Left forelimb (tissue), 1 donor: ENCODE data around the gene NPHP4.

ENCODE experiments used
- DNase-seq: peaks from one replicate; pipeline ENCODE4 v3.0.0-alpha.2; 2018; ENCODE audit warnings: low spot score

NPHP4 gene

GRCh38 chr1:5970610-5971273, 21.5 kb downstream of the NPHP4 start:
- no peak for DNase-seq

DNA sequence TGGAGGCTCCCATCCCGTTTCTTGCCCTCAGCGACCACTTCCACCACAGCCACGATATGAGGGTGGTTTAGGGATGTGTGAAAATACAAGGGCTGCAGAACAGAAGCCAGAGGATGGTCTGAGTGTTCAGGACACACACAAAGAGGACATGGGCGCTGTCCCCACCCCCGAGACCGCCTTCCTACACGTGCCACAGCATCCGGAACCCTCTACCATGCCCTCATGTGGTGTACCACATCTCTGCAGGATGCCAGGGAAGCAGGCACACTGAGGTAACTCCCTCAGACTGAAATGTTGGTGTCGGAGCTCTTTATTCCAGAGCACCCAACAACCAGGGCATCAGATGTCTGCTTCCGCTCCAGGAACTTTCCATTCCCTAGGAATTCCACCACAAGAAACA, 23.1 kb downstream of the NPHP4 start:
- no peak for DNase-seq

DNA sequence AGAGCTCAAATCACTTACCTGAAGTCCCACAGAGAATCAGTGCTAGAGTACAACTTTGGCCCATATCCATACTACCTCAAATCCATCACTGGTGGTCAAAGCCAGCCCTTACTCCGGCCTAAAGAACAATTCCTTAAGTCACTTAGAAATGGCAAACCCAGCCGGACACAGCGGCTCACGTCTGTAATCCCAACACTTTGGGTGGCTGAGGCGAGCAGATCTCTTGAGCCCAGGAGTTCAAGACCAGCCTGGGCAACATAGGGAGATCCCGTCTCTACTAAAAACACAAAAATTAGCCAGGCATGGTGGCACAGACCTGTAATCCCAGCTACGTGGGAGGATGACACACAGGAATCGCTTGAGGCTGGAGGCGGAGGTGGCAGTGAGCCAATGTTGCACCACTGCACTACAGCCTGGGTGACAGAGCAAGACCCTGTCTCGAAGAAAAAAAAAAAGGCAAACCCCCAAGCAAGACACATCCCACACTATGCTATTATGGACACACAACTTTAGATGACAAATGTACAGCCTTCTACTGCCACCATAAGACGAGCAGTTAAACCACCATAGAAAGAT, 24.0 kb downstream of the NPHP4 start:
- no peak for DNase-seq

- no peak for DNase-seq
These were observed 24.7 kb downstream of the NPHP4 start for GRCh38 chr1:5967351-5968160.

DNA sequence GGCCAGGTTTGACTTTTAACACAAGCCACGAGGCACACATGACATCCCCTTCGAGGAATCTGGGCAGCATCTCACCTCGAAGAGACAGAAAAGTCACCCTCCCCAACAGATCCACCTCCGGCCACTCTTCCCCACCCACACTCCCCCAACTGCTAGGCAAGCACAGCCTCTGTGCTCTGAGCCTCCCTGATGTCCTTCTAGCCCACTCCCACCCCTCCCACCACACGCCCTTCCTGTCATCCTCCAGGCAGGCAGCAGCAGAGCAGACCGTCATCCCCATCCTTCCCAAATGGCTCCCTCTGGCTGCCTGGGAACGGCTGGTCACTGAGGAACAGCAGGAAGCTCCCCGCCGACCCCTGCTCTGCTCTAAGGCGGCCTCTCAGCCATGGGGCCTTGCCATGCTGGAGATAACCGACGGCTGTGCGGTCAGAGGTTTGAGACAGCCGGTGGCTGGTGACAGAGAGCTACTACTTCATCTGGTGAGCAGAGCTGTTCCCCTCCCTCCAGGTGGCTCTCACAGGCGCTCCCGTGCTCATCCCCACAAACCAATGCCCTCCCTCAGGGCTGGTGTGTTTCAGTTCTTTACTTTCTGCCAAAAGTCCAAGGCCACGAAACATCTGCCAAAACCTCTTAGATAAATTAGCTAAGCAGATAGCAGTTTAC, 25.6 kb downstream of the NPHP4 start:
- DNase-seq = no peak

DNA sequence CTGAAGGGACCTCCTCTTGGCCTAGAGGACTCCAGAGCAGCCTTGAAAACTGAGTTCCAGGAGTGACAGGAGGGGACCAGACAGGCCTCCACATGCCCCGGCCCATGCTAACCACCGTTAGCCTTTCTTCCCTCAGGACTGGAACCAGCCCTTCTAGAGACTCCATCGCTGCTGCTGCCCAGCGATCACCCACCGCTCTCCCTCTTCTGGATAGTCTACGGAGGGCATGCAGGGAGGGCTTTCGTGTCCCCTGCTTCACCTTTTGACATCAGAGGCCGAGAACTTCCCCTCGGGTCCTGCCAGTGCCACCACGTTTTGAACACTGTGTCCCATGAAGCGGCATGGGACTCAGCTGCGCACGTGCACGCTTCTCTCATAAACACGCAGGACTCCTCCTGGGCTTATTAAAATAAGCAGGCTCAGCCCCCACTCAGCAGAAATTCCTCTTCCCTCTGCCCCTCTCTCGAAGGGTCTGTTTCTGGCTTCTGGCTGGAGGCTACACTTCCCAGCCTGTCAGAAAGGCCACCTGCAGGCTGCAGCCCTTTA, 26.6 kb downstream of the NPHP4 start:
- DNase-seq = no peak

GRCh38 chr1:5962265-5963105, 29.7 kb downstream of the NPHP4 start:
- DNase-seq = no peak

GRCh38 chr1:5961601-5962000, 30.6 kb downstream of the NPHP4 start:
- no peak for DNase-seq

DNA sequence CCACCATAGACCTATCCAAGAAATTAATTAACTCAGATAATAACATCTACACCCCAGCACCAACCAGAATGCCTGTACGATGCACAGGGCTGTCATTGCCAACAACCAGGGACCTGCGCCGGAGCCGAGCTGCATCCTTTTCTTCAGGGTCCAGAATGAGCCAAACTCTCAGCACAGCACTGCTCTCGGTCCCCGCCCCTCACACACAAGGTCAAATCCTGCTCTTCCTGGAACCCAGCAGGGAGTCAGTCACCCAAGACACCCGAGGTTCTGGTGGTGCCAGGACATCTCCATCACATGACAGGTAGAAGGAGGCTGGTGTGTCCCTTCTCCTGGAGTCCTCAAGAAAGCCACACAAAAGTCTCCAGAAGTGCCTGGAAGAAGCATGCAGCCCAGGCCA, 31.9 kb downstream of the NPHP4 start:
- no peak for DNase-seq

- no peak for DNase-seq
These were observed 32.5 kb downstream of the NPHP4 start for GRCh38 chr1:5959667-5960230.

DNA sequence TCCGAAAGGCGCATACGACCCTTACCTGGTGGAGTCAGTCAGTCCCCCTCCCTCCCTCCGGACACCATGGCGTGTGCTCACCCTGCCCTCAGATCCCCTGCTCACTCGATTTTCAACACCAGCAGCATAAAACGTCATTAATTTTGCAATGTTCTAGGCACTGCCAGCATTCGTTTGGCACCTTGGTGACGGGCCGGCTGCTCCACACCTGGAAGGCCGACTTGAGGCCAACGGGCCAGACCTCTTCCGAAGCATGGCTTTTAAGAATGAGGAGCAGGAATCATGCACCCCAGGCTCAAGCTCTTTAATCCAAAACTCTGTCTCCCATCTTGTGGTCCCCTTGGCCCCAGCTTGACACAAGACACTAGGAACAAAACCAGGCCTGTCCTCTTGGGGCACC, 33.1 kb downstream of the NPHP4 start:
- DNase-seq = no peak

DNA sequence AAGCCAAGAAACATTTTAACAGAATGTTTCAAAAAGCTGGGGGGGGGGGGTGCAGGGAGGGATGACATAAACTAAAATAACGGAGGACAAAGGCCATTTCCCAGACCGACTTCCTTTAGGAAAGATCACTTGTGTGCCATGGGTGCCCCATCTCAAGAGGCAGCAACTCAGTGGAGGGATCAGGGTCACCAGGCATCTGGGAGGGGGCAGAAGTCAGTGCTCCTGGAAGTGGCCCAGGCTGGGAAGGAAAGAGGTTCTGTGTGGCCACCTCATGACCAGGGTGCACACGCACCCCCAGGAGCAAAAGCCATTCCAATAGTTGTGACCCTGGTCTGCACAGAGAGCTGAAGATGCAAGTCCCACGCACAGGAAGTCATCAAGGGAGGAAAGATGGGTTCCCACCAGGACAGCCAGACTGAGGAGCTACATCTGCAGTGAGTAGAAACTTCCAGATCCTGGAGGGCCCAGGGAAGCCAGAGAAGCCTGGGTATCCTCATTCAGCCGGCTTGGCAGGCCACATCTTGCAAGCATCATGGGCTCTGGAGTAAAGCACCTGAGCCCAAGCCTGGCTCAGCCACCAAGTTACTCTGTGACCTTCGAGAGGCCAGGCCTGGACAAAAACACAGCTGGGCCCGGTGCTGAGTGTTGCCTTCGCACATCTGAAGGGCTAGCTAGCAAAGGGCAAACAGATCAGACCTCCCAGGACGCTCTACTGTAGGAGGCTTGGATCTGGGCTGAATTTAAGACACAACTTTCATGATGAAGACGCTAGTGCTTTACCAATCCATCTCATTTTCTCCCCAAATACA, 36.0 kb downstream of the NPHP4 start:
- no peak for DNase-seq

DNA sequence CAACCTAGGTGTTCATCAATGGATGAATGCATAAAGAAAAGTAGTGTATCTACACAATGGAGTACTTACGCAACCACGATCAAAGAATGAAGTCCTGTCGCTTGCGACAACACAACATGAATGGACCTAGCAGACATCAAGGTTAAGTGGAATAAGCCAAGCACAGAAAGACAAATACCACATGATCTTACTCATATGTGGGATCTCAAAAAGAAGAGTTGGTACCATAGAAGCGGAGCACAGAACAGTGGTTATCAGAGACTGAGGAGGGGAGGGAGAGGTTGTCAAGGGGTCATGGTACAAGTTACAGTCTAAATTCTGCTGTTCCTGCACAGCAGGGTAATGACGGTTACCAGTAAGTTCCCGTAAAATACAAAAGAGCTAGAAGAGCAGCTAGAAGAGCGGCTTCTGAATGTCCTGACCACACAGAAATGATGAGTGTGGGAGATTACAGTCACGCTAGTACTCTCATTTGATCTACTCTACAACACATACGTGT, 36.7 kb downstream of the NPHP4 start:
- DNase-seq = no peak

DNA sequence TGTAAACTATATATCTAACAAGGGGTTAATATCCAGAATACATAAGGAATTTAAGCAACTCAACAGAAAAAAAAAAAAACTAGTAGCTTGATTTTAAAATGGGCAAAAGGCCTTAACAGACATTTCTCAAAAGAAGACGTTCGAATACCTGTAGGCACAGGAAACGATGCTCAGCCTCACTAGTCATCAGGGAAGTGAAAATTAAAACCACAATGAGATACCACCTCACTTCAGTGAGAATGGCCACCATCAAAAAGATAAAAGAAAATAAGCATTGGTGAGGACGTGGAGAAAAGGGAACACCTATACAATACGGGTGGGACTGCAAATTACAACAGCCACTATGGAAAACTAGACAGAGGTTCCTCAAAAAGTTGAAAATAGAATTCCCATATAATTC, 37.3 kb downstream of the NPHP4 start:
- no peak for DNase-seq

GRCh38 chr1:5953386-5953785, 38.8 kb downstream of the NPHP4 start:
- DNase-seq = peak; percentile 23

DNA sequence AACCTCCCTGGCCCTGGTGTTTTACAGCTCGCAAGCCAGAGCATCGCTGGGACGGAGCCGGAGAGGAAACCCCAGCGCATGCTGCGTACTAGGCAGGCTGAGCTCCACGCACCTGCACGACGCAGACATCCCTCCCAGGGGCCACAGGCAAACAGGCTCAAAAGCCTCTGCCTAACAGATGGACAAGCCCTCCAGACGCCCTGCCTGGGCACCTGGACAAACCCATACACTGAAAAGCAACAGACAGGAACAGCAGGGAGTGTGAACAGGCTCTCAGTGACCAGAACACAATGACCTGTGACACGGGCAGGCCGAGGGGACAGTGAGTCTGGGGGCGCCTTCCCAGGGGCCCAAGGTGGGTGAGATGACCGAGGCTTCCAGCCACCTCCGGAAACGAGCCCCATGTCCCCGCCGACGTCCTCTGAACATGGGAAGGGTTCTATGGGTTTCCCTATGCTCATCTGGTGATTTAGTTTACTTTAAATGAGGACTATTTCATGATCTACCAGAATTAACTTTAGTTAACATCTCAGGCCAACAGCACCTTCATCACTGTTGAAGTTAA, 40.3 kb downstream of the NPHP4 start:
- DNase-seq = peak; percentile 58

DNA sequence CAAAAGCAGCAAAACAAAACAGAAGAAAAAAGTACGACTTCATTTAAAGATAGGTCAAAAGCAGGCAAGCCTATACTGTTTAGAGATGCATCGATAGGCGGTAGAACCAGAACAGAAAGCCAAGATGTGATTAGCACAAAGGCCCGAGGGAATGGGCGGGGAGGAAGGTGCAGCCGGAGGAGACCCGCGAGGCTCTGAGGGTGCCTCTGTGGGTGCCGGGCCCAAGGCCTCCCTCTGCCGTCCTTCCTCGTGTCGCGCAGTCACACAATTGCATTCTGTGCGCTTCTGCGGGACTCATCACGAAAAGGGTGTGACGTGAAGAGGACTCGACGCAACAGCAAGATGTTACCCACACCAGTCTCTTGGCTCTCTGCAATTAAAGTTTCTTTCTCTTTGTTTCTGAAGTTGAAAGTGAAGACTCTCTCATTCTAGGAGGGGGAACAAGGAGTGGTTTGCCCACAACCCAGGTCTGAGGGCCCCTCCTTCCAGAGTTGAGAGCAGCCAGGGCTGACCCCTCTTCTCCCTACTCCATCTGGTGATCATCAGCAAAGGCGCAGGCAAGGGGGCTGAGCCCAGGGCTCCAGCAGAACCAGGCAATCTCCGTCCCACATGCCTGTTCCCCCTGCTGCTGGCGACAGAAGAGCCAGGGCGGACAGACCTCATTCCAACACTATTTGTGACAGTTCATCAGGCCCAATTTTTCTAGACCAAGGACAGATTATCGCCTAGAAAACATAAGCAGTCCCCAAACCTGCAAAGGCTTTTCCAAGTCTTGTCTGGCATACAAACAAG, 41.0 kb downstream of the NPHP4 start:
- peak; percentile 48 for DNase-seq

DNA sequence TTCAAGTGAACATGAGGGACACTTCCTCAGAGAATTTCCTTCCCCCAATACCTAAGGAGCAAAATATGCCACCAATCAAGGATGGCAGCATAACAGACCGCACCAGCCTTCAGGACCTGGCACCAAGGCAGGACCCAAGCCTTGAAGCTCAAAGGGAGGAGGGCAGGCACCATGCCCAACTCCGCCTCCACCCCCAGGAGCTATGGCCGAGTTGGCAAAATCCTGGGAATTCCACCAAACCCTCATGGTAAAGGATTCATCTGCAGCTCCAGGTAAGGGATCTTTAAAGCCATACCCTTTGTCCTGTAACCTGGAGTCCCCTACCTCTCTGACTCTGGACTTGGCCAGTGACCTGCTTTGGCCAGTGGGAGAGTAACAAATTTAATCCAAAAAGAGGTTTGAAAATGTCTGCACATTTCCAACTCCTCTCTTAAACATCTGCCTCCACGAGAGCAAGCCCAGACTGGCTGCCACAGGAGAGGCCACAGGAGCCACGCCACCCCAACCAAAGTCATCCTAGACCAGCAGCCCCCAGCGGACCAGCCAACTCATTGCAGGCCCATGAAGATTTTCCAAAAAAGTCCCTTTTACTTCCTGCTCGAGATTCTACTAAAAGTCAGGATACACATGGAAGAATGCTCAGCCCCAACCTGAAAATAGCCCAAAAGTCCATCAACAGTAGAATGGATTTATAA, 41.9 kb downstream of the NPHP4 start:
- peak; percentile 34 for DNase-seq
